Endothelial cell of umbilical vein (primary cell): ENCODE measurements around the gene APOBEC2. TPM values are rescaled to one million over a fixed set of nuclear protein-coding genes. Genes with fewer than 3 reads are reported as not detected.
A peak's percentile ranks its signal among the peaks of the same experiment; 100 is the strongest.

Source experiments
- BruUV-seq: library from RNA; stranded (reverse); fragments of 400-500 nt; replicated peaks from 2 replicates; lab custom pipeline; 2021; lab: Mats Ljungman, UMichigan
- CTCF ChIA-PET: fragments of 300-600, 350-600 bp; sonication (Branson Sonifier 250); formaldehyde crosslinking; loops from one replicate; lab custom pipeline; 2021; ENCODE audit warnings: antibody characterized with exemption, inconsistent platforms; lab: Charles Lee
- POLR2A ChIA-PET: fragments of 300-600, 350-600 bp; sonication (Branson Sonifier 250); formaldehyde crosslinking; loops from one replicate; lab custom pipeline; 2021; ENCODE audit warnings: antibody characterized with exemption, inconsistent platforms; lab: Charles Lee
- DNase-seq: peaks from one replicate; pipeline ENCODE4 v3.0.0-alpha.2; 2011; ENCODE audit warnings: low read depth, low spot score
- FAIRE-seq: peaks from 2 replicates; lab custom pipeline; 2011; peaks lifted over from hg19 to GRCh38; lab: Jason Lieb, UNC
- H2AFZ ChIP-seq: 2 replicates; pipeline ENCODE4 v1.6.0; 2012; ENCODE audit warnings: low read depth, low read length, control low read depth, inconsistent platforms
- H3K27ac ChIP-seq: 2 replicates; pipeline ENCODE4 v1.5.1; 2011; ENCODE audit warnings: low read depth, mild to moderate bottlenecking, control low read depth, low read length, moderate library complexity; ENCODE audit not compliant: insufficient read depth
- H3K27me3 ChIP-seq, 2 experiments: 2 replicates each; pipeline versions ENCODE4 v1.6.0 to v1.6.1; 2011; ENCODE audit warnings: low read length in 2 of 2, mixed read lengths in 1 of 2; ENCODE audit not compliant: control insufficient read depth in 2 of 2, insufficient read depth in 2 of 2
- H3K36me3 ChIP-seq, 2 experiments: 2 replicates in 1 of 2; 3 replicates in 1 of 2; pipeline ENCODE4 v1.5.1; 2011; ENCODE audit warnings: low read length in 2 of 2, mild to moderate bottlenecking in 1 of 2, moderate library complexity in 1 of 2; ENCODE audit not compliant: control insufficient read depth in 2 of 2, insufficient read depth in 2 of 2; ENCODE audit errors: extremely low read depth in 1 of 2
- H3K4me1 ChIP-seq: 3 replicates; pipeline ENCODE4 v1.5.1; 2011; ENCODE audit warnings: mild to moderate bottlenecking, low read length; ENCODE audit not compliant: control insufficient read depth, insufficient read depth; ENCODE audit errors: extremely low read depth
- H3K4me2 ChIP-seq: 2 replicates; pipeline ENCODE4 v1.6.1; 2011; ENCODE audit warnings: low read length, control low read depth, mixed read lengths; ENCODE audit not compliant: insufficient read depth
- H3K4me3 ChIP-seq, 3 experiments: fragments of 200-600 bp in 1 of 3; sonication (generic), shearing (Covaris generic) in 1 of 3; replicated peaks in 1 of 3; 2 replicates each; pipeline ENCODE4 v1.5.1; 2011 to 2016; ENCODE audit warnings: control low read depth in 3 of 3, low read length in 3 of 3, mild to moderate bottlenecking in 2 of 3, inconsistent platforms in 1 of 3, low read depth in 1 of 3, moderate library complexity in 1 of 3; ENCODE audit not compliant: insufficient read depth in 1 of 3
- H3K79me2 ChIP-seq: 2 replicates; pipeline ENCODE4 v1.6.0; 2012; ENCODE audit warnings: low read length, inconsistent platforms; ENCODE audit not compliant: control insufficient read depth, insufficient read depth
- H3K9ac ChIP-seq: replicated peaks from 2 replicates; pipeline ENCODE3; 2011; ENCODE audit warnings: low read length, control low read depth; ENCODE audit not compliant: insufficient read depth; ENCODE audit errors: extremely low read depth
- H3K9me1 ChIP-seq: replicated peaks from 3 replicates; pipeline ENCODE4 v1.6.0; 2011; ENCODE audit warnings: mild to moderate bottlenecking, low read length; ENCODE audit not compliant: control insufficient read depth, insufficient read depth; ENCODE audit errors: extremely low read depth
- H3K9me3 ChIP-seq: replicated peaks from 2 replicates; pipeline ENCODE4 v1.5.1; 2012; ENCODE audit warnings: low read length, inconsistent platforms; ENCODE audit not compliant: control insufficient read depth, insufficient read depth
- H4K20me1 ChIP-seq: replicated peaks from 2 replicates; pipeline ENCODE3; 2011; ENCODE audit warnings: mild to moderate bottlenecking, low read length; ENCODE audit not compliant: control insufficient read depth, insufficient read depth; ENCODE audit errors: extremely low read depth
- EZH2 ChIP-seq: IDR thresholded peaks from 2 replicates; pipeline ENCODE4 v1.6.1; 2012; ENCODE audit warnings: borderline replicate concordance, low read depth, mild to moderate bottlenecking, moderate library complexity, low read length, inconsistent platforms; ENCODE audit not compliant: severe bottlenecking
- FOS ChIP-seq: IDR thresholded peaks from 2 replicates; pipeline ENCODE4 v1.6.1; 2011; ENCODE audit warnings: mild to moderate bottlenecking, low read length, moderate library complexity, borderline replicate concordance; ENCODE audit not compliant: insufficient read depth
- GATA2 ChIP-seq: IDR thresholded peaks from 2 replicates; pipeline ENCODE4 v1.7.0; 2011; ENCODE audit warnings: low read depth, mild to moderate bottlenecking, moderate library complexity, mixed read lengths, low read length; ENCODE audit not compliant: insufficient read length, insufficient read depth
- JUN ChIP-seq: IDR thresholded peaks from 2 replicates; pipeline ENCODE4 v1.6.1; 2011; ENCODE audit warnings: borderline replicate concordance, low read depth; ENCODE audit not compliant: insufficient read length, insufficient read depth
- MYC ChIP-seq: IDR thresholded peaks from one replicate; pipeline ENCODE4 v1.6.1; 2011; ENCODE audit warnings: mild to moderate bottlenecking, low read depth, low read length
- POLR2A ChIP-seq: IDR thresholded peaks from 2 replicates; pipeline ENCODE4 v1.6.1; 2012; ENCODE audit warnings: low read depth, mild to moderate bottlenecking, control low read depth, low read length
- POLR2AphosphoS5 ChIP-seq: IDR thresholded peaks from 2 replicates; pipeline ENCODE4 v1.6.1; 2012; ENCODE audit warnings: low read depth, mild to moderate bottlenecking, control low read depth, low read length, moderate library complexity; ENCODE audit not compliant: insufficient read depth
- dilution Hi-C: fragments of 300-500 bp; cut with MboI; formaldehyde crosslinking; loops from one replicate; pipeline ENCODE4 v1.15.0; 2019; ENCODE audit warnings: low sequenced_read_pairs; ENCODE audit not compliant: extremely low pct_ligation_motif_present
- intact Hi-C: fragments of 100-400 bp; cut with micrococcal nuclease; formaldehyde crosslinking; loops from one replicate; pipeline ENCODE4 v1.10.0; 2022
- polyA plus RNA-seq, 4 experiments: library from polyadenylated mRNA; depleted of rRNA in 3 of 4; stranded (reverse) in 3 of 4; unstranded in 1 of 4; fragments of >200 nt; gene quantifications; 2 replicates each; pipeline versions ENCODE4 v1.2.1 to v1.2.3, GENCODE V29; 2011 to 2012; ENCODE audit warnings: missing spikeins in 1 of 4
- total RNA-seq: library from RNA; stranded (reverse); gene quantifications from 2 replicates; pipeline ENCODE4 v1.2.3, GENCODE V29; 2021
- TF ChIP-seq, protein P1 (sequence below): IDR thresholded peaks from 2 replicates; pipeline ENCODE4 v1.6.1; 2011; ENCODE audit not compliant: insufficient read depth, insufficient read length
- TF ChIP-seq, protein P2 (sequence below), 2 donors: IDR thresholded peaks; 1 replicate in 1 of 2; 2 replicates in 1 of 2; pipeline ENCODE4 v1.5.1; 2011; ENCODE audit warnings: low read length in 2 of 2, mild to moderate bottlenecking in 2 of 2, moderate library complexity in 2 of 2, control low read depth in 1 of 2, inconsistent platforms in 1 of 2, low read depth in 1 of 2; ENCODE audit not compliant: insufficient read depth in 1 of 2; ENCODE audit errors: extremely low read depth in 1 of 2

Gene APOBEC2
- total and polyA plus RNA-seq, 2 donors (not counting 3 experiments of a cell fraction or from before 2014, with no cell fraction given): not detected

DNA sequence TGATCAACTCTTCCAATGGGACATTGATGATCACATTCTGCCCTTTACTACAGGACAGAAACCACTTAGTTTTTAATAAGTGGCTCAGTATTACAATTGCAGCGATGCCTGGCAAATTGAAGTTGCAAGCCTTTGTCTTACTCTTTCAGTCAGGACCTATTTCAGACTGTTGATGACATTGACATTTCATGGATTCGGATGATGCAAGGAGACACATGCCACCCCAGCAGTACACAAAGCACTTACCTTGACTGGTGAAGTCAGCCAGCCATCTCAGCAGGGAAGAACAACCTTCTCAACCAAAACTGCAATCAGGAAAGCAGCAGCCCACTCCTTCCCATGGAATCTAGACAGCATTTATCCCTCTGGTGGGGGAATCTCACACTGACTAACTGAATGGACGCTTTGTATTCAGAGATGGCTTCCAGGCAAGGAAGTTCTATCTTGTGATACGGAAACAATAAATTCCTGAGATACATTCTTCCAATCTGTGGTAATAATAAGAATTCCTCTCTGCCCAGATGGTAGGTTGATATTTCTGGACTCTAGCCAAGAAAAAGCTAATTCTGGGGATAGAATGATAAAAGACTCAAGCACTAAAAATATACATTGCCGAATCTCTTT lies 44.6 kb downstream of the APOBEC2 start:
- Histone ChIP-seq H3K79me2 (peaks cover 2% of the 10 kb centered on the region), H3K9ac (peak overlapping the region; percentile 11), H3K9me3 (no peaks in the 10 kb centered on the region), H3K4me3 (no peak overlapping the region), H4K20me1 (no peaks in the 10 kb centered on the region), H2AFZ (no peak overlapping the region), H3K4me1 (peaks cover 29% of the 10 kb centered on the region), H3K27ac (peak overlapping the region; percentile 74), H3K27me3 (no peaks in the 10 kb centered on the region), H3K36me3 (peaks cover 22 to 43% of the 10 kb centered on the region in 2 experiments), H3K4me2 (peak overlapping the region; percentile 27), H3K9me1 (no peaks in the 10 kb centered on the region)
- FAIRE-seq: peak; percentile 82
- POLR2A ChIA-PET: no interaction called here
- DNase-seq: peak; percentile 80
- dilution Hi-C loops (no loop called here), intact Hi-C loops (loop anchor here (1.0 kb wide), 2 partner anchors 24 to 85 kb away; no protein-coding TSS in a partner anchor)
- no TSS peak for BruUV-seq
- TF ChIP-seq POLR2AphosphoS5: no peak
- TF ChIP-seq MYC: no peak
- TF ChIP-seq FOS: peak; percentile 12
- TF ChIP-seq POLR2A: no peak
- peak; percentile 59 for TF ChIP-seq JUN
- TF ChIP-seq EZH2: no peak
- TF ChIP-seq, protein P1, sequence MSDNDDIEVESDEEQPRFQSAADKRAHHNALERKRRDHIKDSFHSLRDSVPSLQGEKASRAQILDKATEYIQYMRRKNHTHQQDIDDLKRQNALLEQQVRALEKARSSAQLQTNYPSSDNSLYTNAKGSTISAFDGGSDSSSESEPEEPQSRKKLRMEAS: no peak
- TF ChIP-seq GATA2: peak; percentile 19
- TF ChIP-seq, protein P2, sequence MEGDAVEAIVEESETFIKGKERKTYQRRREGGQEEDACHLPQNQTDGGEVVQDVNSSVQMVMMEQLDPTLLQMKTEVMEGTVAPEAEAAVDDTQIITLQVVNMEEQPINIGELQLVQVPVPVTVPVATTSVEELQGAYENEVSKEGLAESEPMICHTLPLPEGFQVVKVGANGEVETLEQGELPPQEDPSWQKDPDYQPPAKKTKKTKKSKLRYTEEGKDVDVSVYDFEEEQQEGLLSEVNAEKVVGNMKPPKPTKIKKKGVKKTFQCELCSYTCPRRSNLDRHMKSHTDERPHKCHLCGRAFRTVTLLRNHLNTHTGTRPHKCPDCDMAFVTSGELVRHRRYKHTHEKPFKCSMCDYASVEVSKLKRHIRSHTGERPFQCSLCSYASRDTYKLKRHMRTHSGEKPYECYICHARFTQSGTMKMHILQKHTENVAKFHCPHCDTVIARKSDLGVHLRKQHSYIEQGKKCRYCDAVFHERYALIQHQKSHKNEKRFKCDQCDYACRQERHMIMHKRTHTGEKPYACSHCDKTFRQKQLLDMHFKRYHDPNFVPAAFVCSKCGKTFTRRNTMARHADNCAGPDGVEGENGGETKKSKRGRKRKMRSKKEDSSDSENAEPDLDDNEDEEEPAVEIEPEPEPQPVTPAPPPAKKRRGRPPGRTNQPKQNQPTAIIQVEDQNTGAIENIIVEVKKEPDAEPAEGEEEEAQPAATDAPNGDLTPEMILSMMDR (IDR thresholded peaks at IDR 0.05; ENCODE audit: extremely low read depth in 1 of 2, insufficient read depth in 1 of 2, low read depth in 1 of 2, low read length in 2 of 2): peak in 1 of 2 donors; percentile 33
- CTCF ChIA-PET: interaction anchor here (1.0 to 2.2 kb wide), 5 partner anchors 14 to 85 kb away, joined by 3 to 15 read pairs (median 4); no protein-coding TSS in a partner anchor
